PC-9 (cell line): ENCODE data around the gene CDC20B. TPM values are rescaled to one million over a fixed set of nuclear protein-coding genes. Genes with fewer than 3 reads are reported as not detected.
A peak's percentile ranks its signal among the peaks of the same experiment; 100 is the strongest.

ENCODE experiments used
- BruUV-seq: library from RNA; stranded (reverse); fragments of 400-500 nt; replicated peaks from 2 replicates; lab custom pipeline; 2021; lab: Mats Ljungman, UMichigan
- CTCF ChIA-PET: fragments of 300-600 bp; sonication (Branson Sonifier 250); formaldehyde crosslinking; loops from one replicate; lab custom pipeline; 2022; ENCODE audit warnings: antibody characterized with exemption; lab: Charles Lee
- POLR2A ChIA-PET: fragments of 300-600 bp; sonication (Branson Sonifier 250); formaldehyde crosslinking; loops from one replicate; lab custom pipeline; 2022; ENCODE audit warnings: antibody characterized with exemption; ENCODE audit not compliant: unreplicated experiment; lab: Charles Lee
- DNase-seq, 2 experiments: peaks; one replicate each; pipeline versions ENCODE4 v3.0.0 to v3.0.0-alpha.2; 2015 to 2022; ENCODE audit warnings: mixed read lengths in 1 of 2
- H2AFZ ChIP-seq: fragments of 200-600 bp; sonication (generic); 2 replicates; pipeline ENCODE4 v1.8.1; 2017; ENCODE audit warnings: antibody characterized with exemption
- H3F3A ChIP-seq: fragments of 200-600 bp; sonication (generic); 2 replicates; pipeline ENCODE4 v1.8.1; 2017; ENCODE audit warnings: antibody characterized with exemption, mild to moderate bottlenecking, low read depth; ENCODE audit not compliant: insufficient read depth
- H3K27ac ChIP-seq: fragments of 200-600 bp; sonication (generic); 2 replicates; pipeline ENCODE4 v1.6.1; 2016; ENCODE audit warnings: mixed run types
- H3K27me3 ChIP-seq: fragments of 200-600 bp; sonication (generic); 2 replicates; pipeline ENCODE4 v1.6.1; 2016; ENCODE audit warnings: low read depth, mixed run types; ENCODE audit not compliant: insufficient read depth
- H3K36me3 ChIP-seq: fragments of 200-600 bp; sonication (generic); 2 replicates; pipeline ENCODE4 v1.6.1; 2016; ENCODE audit warnings: low read depth, mixed run types
- H3K4me1 ChIP-seq: fragments of 200-600 bp; sonication (generic); replicated peaks from 2 replicates; pipeline ENCODE4 v1.6.1; 2016; ENCODE audit warnings: mixed run types; ENCODE audit not compliant: insufficient read depth
- H3K4me2 ChIP-seq: fragments of 200-600 bp; sonication (generic); 2 replicates; pipeline ENCODE4 v1.6.1; 2017; ENCODE audit warnings: mixed run types
- H3K4me3 ChIP-seq: fragments of 200-600 bp; sonication (generic); 2 replicates; pipeline ENCODE4 v1.6.1; 2016; ENCODE audit warnings: mixed run types
- H3K79me2 ChIP-seq: fragments of 200-600 bp; sonication (generic); 2 replicates; pipeline ENCODE4 v1.6.1; 2017; ENCODE audit warnings: low read depth, mixed run types
- H3K9me2 ChIP-seq: fragments of 200-600 bp; sonication (generic); 2 replicates; pipeline ENCODE4 v1.8.1; 2017; ENCODE audit warnings: mild to moderate bottlenecking; ENCODE audit not compliant: insufficient read depth
- H3K9me3 ChIP-seq: fragments of 200-600 bp; sonication (generic); 2 replicates; pipeline ENCODE4 v1.8.1; 2016; ENCODE audit warnings: low read depth; ENCODE audit not compliant: insufficient read depth
- H4K20me1 ChIP-seq: fragments of 200-600 bp; sonication (generic); 2 replicates; pipeline ENCODE4 v1.8.1; 2017; ENCODE audit not compliant: insufficient read depth
- CTCF ChIP-seq: fragments of 200-600 bp; sonication (generic); conservative IDR thresholded peaks from 2 replicates; pipeline ENCODE4 v1.6.1; 2017; ENCODE audit warnings: mixed run types, antibody characterized with exemption, mild to moderate bottlenecking, moderate library complexity
- EZH2 ChIP-seq: fragments of 200-600 bp; sonication (generic); IDR thresholded peaks from 2 replicates; pipeline ENCODE4 v1.8.0; 2017; ENCODE audit warnings: antibody characterized with exemption, low read depth
- intact Hi-C: fragments of 100-400 bp; cut with micrococcal nuclease; formaldehyde crosslinking; loops from one replicate; pipeline ENCODE4 v1.10.0; 2022; ENCODE audit not compliant: unreplicated experiment
- total RNA-seq: library from RNA; stranded (reverse); gene quantifications from 2 replicates; pipeline ENCODE4 v1.2.3, GENCODE V29; 2021

The CDC20B gene
- total RNA-seq, 1 experiment from 2014 or later = not detected

DNA sequence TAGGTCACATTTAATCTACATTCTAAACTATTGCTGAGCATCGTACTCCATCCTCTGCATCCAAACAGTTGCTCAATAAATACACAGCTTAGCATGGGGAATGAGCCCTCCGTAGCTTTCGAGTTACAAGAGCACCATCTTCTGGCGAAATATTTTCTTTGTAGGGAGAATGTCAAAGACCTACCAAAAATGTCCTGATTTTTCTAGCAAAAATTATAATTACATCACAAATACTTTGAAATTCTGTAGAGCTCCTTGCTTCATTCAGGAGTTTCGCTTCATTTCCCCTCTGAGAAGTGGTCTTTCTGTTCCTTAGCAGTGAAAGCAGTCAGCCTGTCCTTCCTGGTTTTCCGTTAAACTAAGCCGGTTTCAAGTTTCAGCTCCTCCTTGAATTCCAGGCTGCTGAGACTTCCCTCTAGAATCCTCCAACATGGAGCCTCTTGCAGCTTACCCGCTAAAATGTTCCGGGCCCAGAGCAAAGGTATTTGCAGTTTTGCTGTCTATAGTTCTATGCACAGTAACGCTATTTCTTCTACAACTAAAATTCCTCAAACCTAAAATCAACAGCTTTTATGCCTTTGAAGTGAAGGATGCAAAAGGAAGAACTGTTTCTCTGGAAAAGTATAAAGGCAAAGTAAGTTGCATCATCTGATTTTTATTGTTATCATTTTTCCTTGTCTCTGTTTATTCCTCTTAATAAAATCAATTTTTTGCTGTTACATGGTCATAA is 13.0 kb downstream of the CDC20B start, which contains the start of gene GPX8:
Gene GPX8 (plus strand): TSS at position 409 of the 730 bp plus-strand sequence. CDS start 22 bp downstream, at position 431.
- H3K4me2 ChIP-seq = peak within 1 kb of the TSS; percentile 72
- H3K4me3 ChIP-seq = peak within 1 kb of the TSS; percentile 68
- no peaks in the 10 kb centered on the region for H4K20me1 ChIP-seq
- H3K9me3 ChIP-seq = no peaks in the 10 kb centered on the region
- no peaks in the 10 kb centered on the region for H3K9me2 ChIP-seq
- peak within 1 kb of the TSS; percentile 83 for H2AFZ ChIP-seq
- peaks cover 7% of the 10 kb centered on the region; the same call in 1 of the 2 replicates for H3K79me2 ChIP-seq
- peak; percentile 31 to 79 for DNase-seq
- H3F3A ChIP-seq = peaks cover 6% of the 10 kb centered on the region; the same call in 1 of the 2 replicates
- ChIA-PET POLR2A (interaction anchor here (0.6 kb wide), 4 partner anchors 326 to 1516 kb away, joined by 3 to 6 read pairs (median 4); no protein-coding TSS in a partner anchor), CTCF (interaction anchor here (0.5 to 2.0 kb wide), 10 partner anchors 13 to 1069 kb away, joined by 3 to 10 read pairs (median 6); no protein-coding TSS in a partner anchor)
- H3K27me3 ChIP-seq = no peaks in the 10 kb centered on the region
- no TSS peak for BruUV-seq
- peak within 1 kb of the TSS; percentile 53 for H3K27ac ChIP-seq
- peak; percentile 88 for TF ChIP-seq CTCF
- no peak for TF ChIP-seq EZH2
- intact Hi-C loops = loop anchor here (1.0 kb wide), 1 partner anchor 643 kb away; the partner anchor contains the start of gene SNX18
- H3K36me3 ChIP-seq = 0 out of 2 replicates have a peak, but pooled peaks cover 13% of the 10 kb centered on the region
- H3K4me1 ChIP-seq = peaks cover 7% of the 10 kb centered on the region

- no peaks in the 10 kb centered on the region for H4K20me1 ChIP-seq
- peak in 1 of 2 experiments; percentile 53 for DNase-seq
- H3K9me3 ChIP-seq = no peaks in the 10 kb centered on the region
- H3K9me2 ChIP-seq = no peaks in the 10 kb centered on the region
- ChIA-PET POLR2A (no interaction called here), CTCF (no interaction called here)
- H3F3A ChIP-seq = no peaks in the 10 kb centered on the region
- no peak overlapping the region for H2AFZ ChIP-seq
- H3K4me2 ChIP-seq = no peak overlapping the region
- TF ChIP-seq EZH2 = no peak
- TF ChIP-seq CTCF = no peak
- no peaks in the 10 kb centered on the region for H3K27me3 ChIP-seq
- no peak overlapping the region for H3K4me3 ChIP-seq
- no peaks in the 10 kb centered on the region for H3K36me3 ChIP-seq
- H3K79me2 ChIP-seq = no peaks in the 10 kb centered on the region
- H3K27ac ChIP-seq = no peak overlapping the region
- intact Hi-C loops = no loop called here
- no TSS peak for BruUV-seq
- H3K4me1 ChIP-seq = peaks cover 8% of the 10 kb centered on the region
These were observed 18.1 kb downstream of the CDC20B start for GRCh38 chr5:55154873-55155272.

DNA sequence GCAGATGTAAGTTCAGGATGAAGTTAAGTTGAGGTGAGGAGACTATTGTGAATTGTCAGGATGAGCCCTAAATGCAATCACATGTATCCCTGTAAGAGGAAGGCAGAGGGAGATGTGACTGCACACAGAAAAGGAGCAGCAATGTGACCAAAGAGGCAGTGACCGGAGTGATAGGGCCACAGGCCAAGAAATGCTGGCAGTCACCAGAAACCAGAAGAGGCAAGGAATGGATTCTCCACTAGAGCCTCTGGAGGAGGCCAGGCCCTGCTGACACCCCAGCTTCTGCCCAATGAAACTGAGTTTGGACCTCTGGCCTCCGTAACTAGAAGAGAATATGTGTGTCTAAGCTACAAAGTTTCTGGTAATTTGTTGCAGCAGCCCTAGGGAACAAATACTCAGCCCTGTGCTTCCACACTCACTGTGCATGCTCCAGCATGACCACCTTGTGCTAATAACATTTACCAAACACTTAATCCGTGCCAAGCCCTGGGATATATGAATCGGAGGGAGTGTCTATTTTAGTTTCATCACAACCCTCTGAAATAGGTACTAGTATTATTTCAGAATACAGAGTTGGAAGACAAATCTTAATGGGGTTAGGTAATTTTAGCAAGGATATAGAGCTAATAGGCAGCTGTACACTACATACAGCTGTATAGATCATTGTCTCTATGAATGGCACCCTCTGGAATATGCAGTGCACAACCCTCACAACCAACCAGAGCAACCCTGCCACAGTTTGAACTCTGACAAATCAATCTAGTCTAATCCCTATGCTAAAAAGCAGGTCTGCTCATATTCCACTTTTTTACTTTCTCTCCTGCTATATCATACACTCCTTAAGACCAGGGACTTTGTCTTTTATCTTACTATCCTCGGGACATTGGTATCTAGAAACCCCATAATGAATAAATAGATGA is 20.8 kb downstream of the CDC20B start:
- POLR2A ChIA-PET = no interaction called here
- Histone ChIP-seq H3K4me2 (no peak overlapping the region), H3K79me2 (no peaks in the 10 kb centered on the region), H3K4me1 (peaks cover 8% of the 10 kb centered on the region), H3K4me3 (no peak overlapping the region), H4K20me1 (no peaks in the 10 kb centered on the region), H3K9me3 (no peaks in the 10 kb centered on the region), H3K36me3 (no peaks in the 10 kb centered on the region), H3F3A (no peaks in the 10 kb centered on the region), H3K9me2 (no peaks in the 10 kb centered on the region), H3K27ac (no peak overlapping the region), H3K27me3 (no peaks in the 10 kb centered on the region), H2AFZ (no peak overlapping the region)
- CTCF ChIA-PET = no interaction called here
- TF ChIP-seq CTCF (no peak), EZH2 (no peak)
- intact Hi-C loops = no loop called here
- BruUV-seq = no TSS peak
- DNase-seq = peak in 1 of 2 experiments; percentile 68
